ENCODE results near the gene NCEH1.

DNA sequence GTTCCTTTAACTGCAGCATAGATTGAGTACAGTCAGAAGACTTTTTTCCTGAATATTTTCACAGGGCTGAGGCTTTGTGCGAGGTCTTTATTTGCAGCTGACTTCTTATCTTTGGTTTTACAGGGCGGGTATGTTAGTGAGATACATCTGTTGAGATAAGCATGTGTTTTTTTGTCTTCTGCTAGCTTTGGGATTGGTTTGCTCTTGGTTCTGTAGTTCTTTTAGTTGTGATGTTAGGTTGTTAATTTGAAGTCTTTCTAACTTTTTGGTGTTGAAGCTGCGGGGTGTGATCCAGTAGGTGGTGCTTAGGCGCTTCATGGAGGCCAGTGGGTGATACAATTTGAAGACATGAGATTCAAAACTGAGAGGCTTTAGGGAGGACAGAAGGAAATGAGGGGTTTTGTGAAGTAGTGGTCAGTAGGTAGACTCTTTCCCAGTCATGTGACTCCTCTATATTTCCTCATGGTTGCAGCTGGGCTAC, 119.7 kb downstream of the NCEH1 start:
- TF ChIP-seq, protein P1, sequence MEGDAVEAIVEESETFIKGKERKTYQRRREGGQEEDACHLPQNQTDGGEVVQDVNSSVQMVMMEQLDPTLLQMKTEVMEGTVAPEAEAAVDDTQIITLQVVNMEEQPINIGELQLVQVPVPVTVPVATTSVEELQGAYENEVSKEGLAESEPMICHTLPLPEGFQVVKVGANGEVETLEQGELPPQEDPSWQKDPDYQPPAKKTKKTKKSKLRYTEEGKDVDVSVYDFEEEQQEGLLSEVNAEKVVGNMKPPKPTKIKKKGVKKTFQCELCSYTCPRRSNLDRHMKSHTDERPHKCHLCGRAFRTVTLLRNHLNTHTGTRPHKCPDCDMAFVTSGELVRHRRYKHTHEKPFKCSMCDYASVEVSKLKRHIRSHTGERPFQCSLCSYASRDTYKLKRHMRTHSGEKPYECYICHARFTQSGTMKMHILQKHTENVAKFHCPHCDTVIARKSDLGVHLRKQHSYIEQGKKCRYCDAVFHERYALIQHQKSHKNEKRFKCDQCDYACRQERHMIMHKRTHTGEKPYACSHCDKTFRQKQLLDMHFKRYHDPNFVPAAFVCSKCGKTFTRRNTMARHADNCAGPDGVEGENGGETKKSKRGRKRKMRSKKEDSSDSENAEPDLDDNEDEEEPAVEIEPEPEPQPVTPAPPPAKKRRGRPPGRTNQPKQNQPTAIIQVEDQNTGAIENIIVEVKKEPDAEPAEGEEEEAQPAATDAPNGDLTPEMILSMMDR (IDR thresholded peaks at IDR 0.05; ENCODE audit: borderline replicate concordance, extremely low read depth, low read length, poor library complexity, severe bottlenecking): peak; percentile 41
- no peak for TF ChIP-seq EZH2 (IDR thresholded peaks at IDR 0.05; ENCODE audit: borderline replicate concordance, low read depth, low read length, severe bottlenecking)

Measured in DND-41 (cell line).